ENCODE data around the gene TFPI. TPM values are rescaled to one million over a fixed set of nuclear protein-coding genes. Genes with fewer than 3 reads are reported as not detected.

TFPI gene
- total and polyA plus RNA-seq, 2 of the 8 experiments (the other 6 are each of a cell fraction or from before 2014, with no cell fraction given) = 2.0 to 7.1 TPM

GRCh38 chr2:187545238-187545751 is 8.9 kb downstream of the TFPI start (continued):
- no peak for TF ChIP-seq CHD7 (IDR thresholded peaks at IDR 0.05; ENCODE audit: insufficient replicate concordance, low read length)
